SU-DHL-6 (cell line): Measurements from ENCODE around the gene SORBS2.

ENCODE experiments used
- H2AFZ ChIP-seq: fragments of 200-600 bp; sonication (generic); 2 replicates; pipeline ENCODE4 v1.6.1; 2014; ENCODE audit warnings: low read depth, mild to moderate bottlenecking, moderate library complexity, mixed read lengths, antibody characterized with exemption, low read length; ENCODE audit not compliant: severe bottlenecking
- H3F3A ChIP-seq: fragments of 200-600 bp; shearing (Covaris generic); 2 replicates; pipeline ENCODE4 v1.6.0; 2016; ENCODE audit warnings: antibody characterized with exemption, mild to moderate bottlenecking; ENCODE audit not compliant: insufficient read depth
- H3K27ac ChIP-seq: fragments of 200-600 bp; sonication (generic); 2 replicates; pipeline ENCODE4 v1.5.1; 2016; ENCODE audit warnings: low read depth, mild to moderate bottlenecking, low read length, moderate library complexity, mixed read lengths
- H3K27me3 ChIP-seq: fragments of 200-600 bp; sonication (generic), shearing (Covaris generic); 2 replicates; pipeline ENCODE4 v1.6.0; 2014; ENCODE audit warnings: mild to moderate bottlenecking, low read length
- H3K36me3 ChIP-seq: fragments of 200-600 bp; sonication (generic); 2 replicates; pipeline ENCODE4 v1.6.1; 2014; ENCODE audit warnings: mild to moderate bottlenecking, low read length, mixed read lengths
- H3K4me2 ChIP-seq: fragments of 300-600, 200-600 bp; shearing (Covaris generic), sonication (generic); 2 replicates; pipeline ENCODE4 v1.6.0; 2014; ENCODE audit warnings: low read length, low read depth, mild to moderate bottlenecking; ENCODE audit not compliant: poor library complexity, severe bottlenecking
- H3K4me3 ChIP-seq: fragments of 200-600 bp; sonication (generic); 2 replicates; pipeline ENCODE4 v1.5.1; 2014; ENCODE audit warnings: antibody characterized with exemption, low read length, mild to moderate bottlenecking, mixed read lengths; ENCODE audit not compliant: insufficient read depth, poor library complexity, severe bottlenecking
- H3K79me2 ChIP-seq: fragments of 200-600 bp; sonication (generic); 2 replicates; pipeline ENCODE4 v1.6.1; 2014; ENCODE audit warnings: mild to moderate bottlenecking, low read length, moderate library complexity; ENCODE audit not compliant: insufficient read depth
- H3K9ac ChIP-seq: fragments of 200-600 bp; sonication (generic); 2 replicates; pipeline ENCODE4 v1.7.0; 2014; ENCODE audit warnings: mild to moderate bottlenecking, low read length
- H3K9me2 ChIP-seq: fragments of 200-600 bp; sonication (generic); replicated peaks from 2 replicates; pipeline ENCODE4 v1.6.1; 2014; ENCODE audit warnings: low read length; ENCODE audit not compliant: insufficient read depth
- H3K9me3 ChIP-seq: fragments of 200-600 bp; sonication (generic); 2 replicates; pipeline ENCODE4 v1.6.1; 2014; ENCODE audit warnings: low read length, mixed read lengths; ENCODE audit not compliant: insufficient read depth
- H4K20me1 ChIP-seq: fragments of 200-600 bp; sonication (generic); 2 replicates; pipeline ENCODE4 v1.6.1; 2014; ENCODE audit warnings: low read depth, mild to moderate bottlenecking, antibody characterized with exemption, low read length, moderate library complexity, mixed read lengths
- CTCF ChIP-seq: fragments of 200-600 bp; sonication (generic); IDR thresholded peaks from one replicate; pipeline ENCODE4 v1.5.1; 2017; ENCODE audit warnings: antibody characterized with exemption, mild to moderate bottlenecking, low read length, moderate library complexity; ENCODE audit not compliant: insufficient read depth, poor library complexity, severe bottlenecking
- EZH2phosphoT487 ChIP-seq: fragments of 200-600 bp; sonication (generic), shearing (Covaris generic); conservative IDR thresholded peaks from 2 replicates; pipeline ENCODE4 v1.6.1; 2018; ENCODE audit warnings: mild to moderate bottlenecking, antibody characterized with exemption, low read length, moderate library complexity, mixed read lengths

SORBS2 gene

GRCh38 chr4:185749858-185750257 lies 62.1 kb downstream of the SORBS2 start:
- Histone ChIP-seq H3F3A (no peaks in the 10 kb centered on the region), H3K9ac (no peak overlapping the region), H3K9me2 (no peaks in the 10 kb centered on the region), H4K20me1 (no peaks in the 10 kb centered on the region), H3K27ac (no peak overlapping the region), H3K27me3 (no peaks in the 10 kb centered on the region), H3K36me3 (no peaks in the 10 kb centered on the region), H3K4me3 (no peak overlapping the region), H3K79me2 (no peaks in the 10 kb centered on the region), H3K9me3 (no peaks in the 10 kb centered on the region), H2AFZ (no peak overlapping the region), H3K4me2 (no peak overlapping the region)
- TF ChIP-seq EZH2phosphoT487 (no peak), CTCF (no peak)

GRCh38 chr4:185748901-185749390 lies 63.0 kb downstream of the SORBS2 start:
- Histone ChIP-seq H2AFZ (no peak overlapping the region), H3K9me3 (no peaks in the 10 kb centered on the region), H3K9ac (no peak overlapping the region), H3F3A (no peaks in the 10 kb centered on the region), H3K27ac (no peak overlapping the region), H4K20me1 (no peaks in the 10 kb centered on the region), H3K9me2 (no peaks in the 10 kb centered on the region), H3K79me2 (no peaks in the 10 kb centered on the region), H3K4me3 (no peak overlapping the region), H3K36me3 (no peaks in the 10 kb centered on the region), H3K4me2 (no peak overlapping the region), H3K27me3 (no peaks in the 10 kb centered on the region)
- TF ChIP-seq CTCF (no peak), EZH2phosphoT487 (no peak)

GRCh38 chr4:185745891-185746290 lies 66.1 kb downstream of the SORBS2 start:
- Histone ChIP-seq H3K9me3 (no peaks in the 10 kb centered on the region), H3K36me3 (no peaks in the 10 kb centered on the region), H4K20me1 (no peaks in the 10 kb centered on the region), H3K79me2 (no peaks in the 10 kb centered on the region), H2AFZ (no peak overlapping the region), H3K9ac (no peak overlapping the region), H3K4me2 (no peak overlapping the region), H3K27me3 (no peaks in the 10 kb centered on the region), H3K9me2 (no peaks in the 10 kb centered on the region), H3F3A (no peaks in the 10 kb centered on the region), H3K4me3 (no peak overlapping the region), H3K27ac (no peak overlapping the region)
- TF ChIP-seq EZH2phosphoT487 (no peak), CTCF (no peak)

- Histone ChIP-seq H3F3A (no peaks in the 10 kb centered on the region), H3K27me3 (no peaks in the 10 kb centered on the region), H3K79me2 (no peaks in the 10 kb centered on the region), H2AFZ (no peak overlapping the region), H3K9ac (no peak overlapping the region), H4K20me1 (no peaks in the 10 kb centered on the region), H3K4me3 (no peak overlapping the region), H3K4me2 (no peak overlapping the region), H3K9me3 (no peaks in the 10 kb centered on the region), H3K27ac (no peak overlapping the region), H3K36me3 (no peaks in the 10 kb centered on the region), H3K9me2 (no peaks in the 10 kb centered on the region)
- no peak for TF ChIP-seq CTCF
- TF ChIP-seq EZH2phosphoT487: no peak
Measured at GRCh38 chr4:185744946-185745345, 67.0 kb downstream of the SORBS2 start.
